GM18519 (cell line): ENCODE measurements around the gene LENG1.
A peak's percentile ranks its signal among the peaks of the same experiment; 100 is the strongest.
"Not testable (repeated sequence)": the region's sequence is repeated elsewhere in the genome, so short reads cannot be mapped to it uniquely, and the experiment has no call there.

Experiments used
- ATAC-seq: cut with Tn5 transposase; IDR thresholded peaks from one replicate; pipeline ENCODE4 v1.9.1; 2021; ENCODE audit warnings: mild to moderate bottlenecking, moderate library complexity; ENCODE audit not compliant: unreplicated experiment, low FRiP score

LENG1 gene

GRCh38 chr19:54159352-54160181 is at the start of gene LENG1:
Gene LENG1 (minus strand): TSS chr19:54159721. CDS start chr19:54159695, 26 bp downstream.
- peak; percentile 88 for ATAC-seq

GRCh38 chr19:54208784-54209057 is 49.2 kb upstream of the LENG1 start:
- ATAC-seq: no peak

GRCh38 chr19:54207983-54208783 is 48.7 kb upstream of the LENG1 start:
- no peak for ATAC-seq

GRCh38 chr19:54207676-54207982 is 48.1 kb upstream of the LENG1 start:
- ATAC-seq: no peak

- ATAC-seq: not testable (repeated sequence)
Observed at GRCh38 chr19:54207193-54207592, 47.7 kb upstream of the LENG1 start.

GRCh38 chr19:54206831-54207177 is 47.3 kb upstream of the LENG1 start:
- ATAC-seq: no peak

- ATAC-seq: no peak
Observed at GRCh38 chr19:54206030-54206830, 46.7 kb upstream of the LENG1 start.

- no peak for ATAC-seq
Observed at GRCh38 chr19:54204767-54205468, 45.4 kb upstream of the LENG1 start.

- ATAC-seq: no peak
Observed at GRCh38 chr19:54203151-54203611, 43.7 kb upstream of the LENG1 start.

GRCh38 chr19:54201980-54202379 is 42.5 kb upstream of the LENG1 start:
- ATAC-seq: no peak

GRCh38 chr19:54201172-54201701 is 41.7 kb upstream of the LENG1 start:
- no peak for ATAC-seq

GRCh38 chr19:54199401-54199800 is 39.9 kb upstream of the LENG1 start:
- no peak for ATAC-seq

GRCh38 chr19:54197121-54197520 is 37.6 kb upstream of the LENG1 start:
- no peak for ATAC-seq

GRCh38 chr19:54196536-54196935 is 37.0 kb upstream of the LENG1 start:
- ATAC-seq: no peak

- not testable (repeated sequence) for ATAC-seq
Observed at GRCh38 chr19:54194463-54194862, 34.9 kb upstream of the LENG1 start.

GRCh38 chr19:54193011-54193410 is 33.5 kb upstream of the LENG1 start:
- ATAC-seq: no peak

GRCh38 chr19:54191811-54192453 is 32.4 kb upstream of the LENG1 start:
- no peak for ATAC-seq

- peak; percentile 15 for ATAC-seq
Observed at GRCh38 chr19:54191011-54191810, 31.7 kb upstream of the LENG1 start, which contains the start of gene TSEN34. Gene TSEN34 (plus strand): TSS chr19:54191308. CDS start chr19:54191365, 57 bp downstream.

GRCh38 chr19:54190503-54191010 is 31.0 kb upstream of the LENG1 start:
- peak; percentile 32 for ATAC-seq
